PC-9 (cell line): ENCODE measurements around the gene UBE2V1. TPM values are rescaled to one million over a fixed set of nuclear protein-coding genes. Genes with fewer than 3 reads are reported as not detected.

Experiments used
- BruUV-seq: library from RNA; stranded (reverse); fragments of 400-500 nt; replicated peaks from 2 replicates; lab custom pipeline; 2021; lab: Mats Ljungman, UMichigan
- CTCF ChIA-PET: fragments of 300-600 bp; sonication (Branson Sonifier 250); formaldehyde crosslinking; loops from one replicate; lab custom pipeline; 2022; ENCODE audit warnings: antibody characterized with exemption; lab: Charles Lee
- POLR2A ChIA-PET: fragments of 300-600 bp; sonication (Branson Sonifier 250); formaldehyde crosslinking; loops from one replicate; lab custom pipeline; 2022; ENCODE audit warnings: antibody characterized with exemption; ENCODE audit not compliant: unreplicated experiment; lab: Charles Lee
- DNase-seq, 2 experiments: peaks; one replicate each; pipeline versions ENCODE4 v3.0.0 to v3.0.0-alpha.2; 2015 to 2022; ENCODE audit warnings: mixed read lengths in 1 of 2
- H2AFZ ChIP-seq: fragments of 200-600 bp; sonication (generic); 2 replicates; pipeline ENCODE4 v1.8.1; 2017; ENCODE audit warnings: antibody characterized with exemption
- H3F3A ChIP-seq: fragments of 200-600 bp; sonication (generic); 2 replicates; pipeline ENCODE4 v1.8.1; 2017; ENCODE audit warnings: antibody characterized with exemption, mild to moderate bottlenecking, low read depth; ENCODE audit not compliant: insufficient read depth
- H3K27ac ChIP-seq: fragments of 200-600 bp; sonication (generic); 2 replicates; pipeline ENCODE4 v1.6.1; 2016; ENCODE audit warnings: mixed run types
- H3K27me3 ChIP-seq: fragments of 200-600 bp; sonication (generic); 2 replicates; pipeline ENCODE4 v1.6.1; 2016; ENCODE audit warnings: low read depth, mixed run types; ENCODE audit not compliant: insufficient read depth
- H3K36me3 ChIP-seq: fragments of 200-600 bp; sonication (generic); 2 replicates; pipeline ENCODE4 v1.6.1; 2016; ENCODE audit warnings: low read depth, mixed run types
- H3K4me1 ChIP-seq: fragments of 200-600 bp; sonication (generic); replicated peaks from 2 replicates; pipeline ENCODE4 v1.6.1; 2016; ENCODE audit warnings: mixed run types; ENCODE audit not compliant: insufficient read depth
- H3K4me2 ChIP-seq: fragments of 200-600 bp; sonication (generic); 2 replicates; pipeline ENCODE4 v1.6.1; 2017; ENCODE audit warnings: mixed run types
- H3K4me3 ChIP-seq: fragments of 200-600 bp; sonication (generic); 2 replicates; pipeline ENCODE4 v1.6.1; 2016; ENCODE audit warnings: mixed run types
- H3K79me2 ChIP-seq: fragments of 200-600 bp; sonication (generic); 2 replicates; pipeline ENCODE4 v1.6.1; 2017; ENCODE audit warnings: low read depth, mixed run types
- H3K9me2 ChIP-seq: fragments of 200-600 bp; sonication (generic); 2 replicates; pipeline ENCODE4 v1.8.1; 2017; ENCODE audit warnings: mild to moderate bottlenecking; ENCODE audit not compliant: insufficient read depth
- H3K9me3 ChIP-seq: fragments of 200-600 bp; sonication (generic); 2 replicates; pipeline ENCODE4 v1.8.1; 2016; ENCODE audit warnings: low read depth; ENCODE audit not compliant: insufficient read depth
- H4K20me1 ChIP-seq: fragments of 200-600 bp; sonication (generic); 2 replicates; pipeline ENCODE4 v1.8.1; 2017; ENCODE audit not compliant: insufficient read depth
- EZH2 ChIP-seq: fragments of 200-600 bp; sonication (generic); IDR thresholded peaks from 2 replicates; pipeline ENCODE4 v1.8.0; 2017; ENCODE audit warnings: antibody characterized with exemption, low read depth
- intact Hi-C: fragments of 100-400 bp; cut with micrococcal nuclease; formaldehyde crosslinking; loops from one replicate; pipeline ENCODE4 v1.10.0; 2022; ENCODE audit not compliant: unreplicated experiment
- total RNA-seq: library from RNA; stranded (reverse); gene quantifications from 2 replicates; pipeline ENCODE4 v1.2.3, GENCODE V29; 2021
- TF ChIP-seq, protein P1 (sequence below): fragments of 200-600 bp; sonication (generic); conservative IDR thresholded peaks from 2 replicates; pipeline ENCODE4 v1.6.1; 2017; ENCODE audit warnings: mixed run types, antibody characterized with exemption, mild to moderate bottlenecking, moderate library complexity

Gene UBE2V1
- total RNA-seq, 1 experiment from 2014 or later: 174 TPM

DNA sequence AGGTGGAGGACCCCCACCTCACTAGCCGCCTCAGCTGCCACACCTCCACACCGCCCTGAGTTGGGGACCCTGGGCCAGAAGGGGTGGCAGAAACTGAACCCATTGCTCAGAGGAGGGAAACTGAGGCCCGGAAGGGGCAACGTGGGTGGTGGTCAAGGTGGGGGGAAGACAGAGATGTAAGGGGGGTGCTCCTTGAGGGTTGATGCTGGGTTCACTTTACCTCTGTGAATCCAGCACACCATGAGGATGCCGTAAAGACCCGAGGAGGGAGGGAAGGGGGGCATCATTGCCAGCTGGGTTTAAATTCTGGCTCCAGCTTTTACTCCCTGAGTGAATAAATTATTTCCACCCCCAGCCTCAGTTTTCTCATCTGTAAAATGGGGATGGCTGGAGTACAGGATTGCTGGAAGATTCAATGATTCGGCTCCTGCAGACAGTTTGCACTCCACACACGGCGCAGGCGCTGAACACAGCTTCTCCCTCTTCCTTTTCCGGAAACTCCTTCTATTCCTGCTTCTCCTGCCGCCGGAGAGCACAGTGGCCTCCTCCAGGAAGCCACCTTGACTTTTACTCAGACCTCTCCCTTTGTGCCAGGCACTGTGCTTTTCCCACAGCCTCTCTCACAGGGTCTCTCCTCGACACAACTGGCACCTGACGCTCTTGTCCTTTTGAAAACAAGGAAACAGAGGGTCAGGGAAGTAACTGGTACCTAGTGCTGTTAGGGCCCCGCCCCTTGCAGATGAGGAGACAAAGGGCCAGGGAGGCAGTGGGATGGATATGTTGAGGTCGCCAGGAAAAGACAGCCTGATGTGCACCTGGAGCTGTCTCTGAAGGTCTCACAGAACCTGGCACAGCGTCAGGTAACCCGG is 59.4 kb downstream of the UBE2V1 start:
- H3K4me3 ChIP-seq: no peak overlapping the region
- H3K9me3 ChIP-seq: no peaks in the 10 kb centered on the region
- H4K20me1 ChIP-seq: no peaks in the 10 kb centered on the region
- H3K36me3 ChIP-seq: no peaks in the 10 kb centered on the region
- no TSS peak for BruUV-seq
- POLR2A ChIA-PET: no interaction called here
- intact Hi-C loops: no loop called here
- no peak for DNase-seq
- TF ChIP-seq, protein P1, sequence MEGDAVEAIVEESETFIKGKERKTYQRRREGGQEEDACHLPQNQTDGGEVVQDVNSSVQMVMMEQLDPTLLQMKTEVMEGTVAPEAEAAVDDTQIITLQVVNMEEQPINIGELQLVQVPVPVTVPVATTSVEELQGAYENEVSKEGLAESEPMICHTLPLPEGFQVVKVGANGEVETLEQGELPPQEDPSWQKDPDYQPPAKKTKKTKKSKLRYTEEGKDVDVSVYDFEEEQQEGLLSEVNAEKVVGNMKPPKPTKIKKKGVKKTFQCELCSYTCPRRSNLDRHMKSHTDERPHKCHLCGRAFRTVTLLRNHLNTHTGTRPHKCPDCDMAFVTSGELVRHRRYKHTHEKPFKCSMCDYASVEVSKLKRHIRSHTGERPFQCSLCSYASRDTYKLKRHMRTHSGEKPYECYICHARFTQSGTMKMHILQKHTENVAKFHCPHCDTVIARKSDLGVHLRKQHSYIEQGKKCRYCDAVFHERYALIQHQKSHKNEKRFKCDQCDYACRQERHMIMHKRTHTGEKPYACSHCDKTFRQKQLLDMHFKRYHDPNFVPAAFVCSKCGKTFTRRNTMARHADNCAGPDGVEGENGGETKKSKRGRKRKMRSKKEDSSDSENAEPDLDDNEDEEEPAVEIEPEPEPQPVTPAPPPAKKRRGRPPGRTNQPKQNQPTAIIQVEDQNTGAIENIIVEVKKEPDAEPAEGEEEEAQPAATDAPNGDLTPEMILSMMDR: no peak
- no peak for TF ChIP-seq EZH2
- H3K9me2 ChIP-seq: no peaks in the 10 kb centered on the region
- H3F3A ChIP-seq: peaks cover 15% of the 10 kb centered on the region; the same call in 1 of the 2 replicates
- H3K79me2 ChIP-seq: no peaks in the 10 kb centered on the region
- no peak overlapping the region for H2AFZ ChIP-seq
- H3K27me3 ChIP-seq: no peaks in the 10 kb centered on the region
- no peak overlapping the region for H3K27ac ChIP-seq
- H3K4me1 ChIP-seq: no peaks in the 10 kb centered on the region
- CTCF ChIA-PET: no interaction called here
- no peak overlapping the region for H3K4me2 ChIP-seq

DNA sequence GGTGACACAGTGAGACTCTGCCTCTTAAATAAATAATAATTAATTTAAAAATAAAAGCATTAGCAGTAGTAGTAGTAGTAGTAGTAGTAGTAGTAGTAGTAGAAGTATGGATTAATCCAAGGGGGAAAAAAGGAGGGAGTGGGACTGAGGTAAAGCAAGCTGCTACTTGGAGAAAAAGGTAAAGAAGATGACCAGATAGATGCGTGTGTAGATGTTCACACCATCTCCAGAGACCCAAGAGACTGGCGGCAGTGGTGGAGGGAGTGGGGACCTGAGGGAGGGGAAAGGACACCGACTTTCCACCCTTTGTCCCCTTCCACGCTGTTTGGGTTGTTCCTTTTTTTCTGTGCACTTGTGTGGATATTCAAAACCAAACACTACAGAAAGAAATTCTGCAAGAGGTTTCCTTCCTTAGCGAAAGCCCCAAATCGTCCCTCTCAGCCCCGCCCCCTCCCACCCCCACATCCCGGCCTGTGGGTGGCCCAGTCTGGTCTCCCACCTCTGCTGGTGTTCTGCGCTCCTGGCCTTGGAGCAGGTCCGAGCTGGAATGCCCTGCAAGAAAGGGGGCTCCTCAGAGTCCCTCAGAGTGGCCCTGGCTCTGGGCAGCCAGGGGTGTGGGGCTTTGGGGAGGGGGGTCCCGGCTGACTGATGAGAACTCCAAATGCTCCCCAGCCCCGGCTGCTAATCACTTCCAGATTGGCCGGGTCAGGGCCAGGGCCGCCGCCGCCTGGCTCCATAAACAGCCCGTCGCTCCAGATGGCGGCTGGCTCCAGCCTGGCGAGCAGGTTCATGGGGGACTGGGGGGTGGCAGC is 60.2 kb downstream of the UBE2V1 start:
- Histone ChIP-seq H3K4me1 (no peaks in the 10 kb centered on the region), H2AFZ (no peak overlapping the region), H3K4me3 (no peak overlapping the region), H3K79me2 (no peaks in the 10 kb centered on the region), H4K20me1 (no peaks in the 10 kb centered on the region), H3K9me2 (no peaks in the 10 kb centered on the region), H3K27me3 (no peaks in the 10 kb centered on the region), H3K4me2 (no peak overlapping the region), H3K9me3 (no peaks in the 10 kb centered on the region), H3K27ac (no peak overlapping the region), H3F3A (peaks cover 11% of the 10 kb centered on the region; the same call in 1 of the 2 replicates), H3K36me3 (no peaks in the 10 kb centered on the region)
- no peak for DNase-seq
- no TSS peak for BruUV-seq
- intact Hi-C loops: no loop called here
- no peak for TF ChIP-seq EZH2
- TF ChIP-seq, protein P1: no peak
- ChIA-PET POLR2A (no interaction called here), CTCF (interaction anchor here (0.6 kb wide), 2 partner anchors 74 to 104 kb away, joined by 3 to 5 read pairs; no protein-coding TSS in a partner anchor)

DNA sequence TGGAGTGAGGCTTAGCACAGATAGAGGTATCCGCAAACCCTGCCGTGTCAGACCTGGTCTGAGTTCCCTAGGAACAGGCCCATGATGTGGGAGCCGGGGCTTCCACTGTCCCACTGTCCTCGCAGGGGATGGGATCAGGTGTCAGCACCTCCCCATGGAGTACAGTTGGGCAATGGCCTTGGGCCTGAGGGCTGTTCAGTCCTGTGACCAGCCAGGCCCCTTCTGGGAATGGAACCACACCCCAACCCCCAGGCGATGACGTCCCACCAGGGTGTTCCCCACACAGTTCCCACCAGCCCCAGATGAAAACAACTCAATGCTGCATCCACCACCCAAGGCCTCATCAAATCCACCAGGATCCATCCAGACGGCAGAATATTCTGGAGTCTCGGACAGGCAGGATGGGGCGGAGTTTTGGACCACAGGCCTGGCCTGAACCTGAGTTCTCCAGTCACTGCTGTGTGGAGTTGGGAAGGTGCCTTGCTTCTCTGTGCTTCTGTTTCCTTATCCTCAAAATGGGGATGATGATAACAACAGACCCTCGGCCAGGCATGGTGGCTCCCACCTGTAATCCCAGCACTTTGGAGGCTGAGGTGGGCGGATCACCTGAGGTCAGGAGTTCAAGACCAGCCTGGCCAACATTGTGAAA is 62.2 kb downstream of the UBE2V1 start:
- POLR2A ChIA-PET: no interaction called here
- BruUV-seq: no TSS peak

More for the DNA sequence above, 62.2 kb downstream of the UBE2V1 start:
- no peaks in the 10 kb centered on the region for H3K4me1 ChIP-seq
- H4K20me1 ChIP-seq: no peaks in the 10 kb centered on the region
- H3K27me3 ChIP-seq: no peaks in the 10 kb centered on the region
- no peak overlapping the region for H3K4me2 ChIP-seq
- intact Hi-C loops: no loop called here
- no peak overlapping the region for H2AFZ ChIP-seq
- no peak overlapping the region for H3K4me3 ChIP-seq
- H3F3A ChIP-seq: peaks cover 4% of the 10 kb centered on the region; the same call in 1 of the 2 replicates
- H3K79me2 ChIP-seq: no peaks in the 10 kb centered on the region
- no peaks in the 10 kb centered on the region for H3K9me3 ChIP-seq
- CTCF ChIA-PET: no interaction called here
- H3K36me3 ChIP-seq: no peaks in the 10 kb centered on the region
- H3K27ac ChIP-seq: no peak overlapping the region
- H3K9me2 ChIP-seq: no peaks in the 10 kb centered on the region
- DNase-seq: peak in 1 of 2 experiments; percentile 41
- TF ChIP-seq, protein P1: no peak
- no peak for TF ChIP-seq EZH2
